GM12875 (cell line): ENCODE data around the gene TMEM271.

Source experiments
- H3K4me3 ChIP-seq: one replicate; pipeline ENCODE4 v1.5.1; 2011; ENCODE audit warnings: low read depth, low read length, control low read depth
- TF ChIP-seq, protein P1 (sequence below): IDR thresholded peaks from 2 replicates; pipeline ENCODE4 v1.5.1; 2011; ENCODE audit warnings: low read depth, mild to moderate bottlenecking, control low read depth, inconsistent platforms, low read length, moderate library complexity, borderline replicate concordance; ENCODE audit not compliant: insufficient read depth

TMEM271 gene

GRCh38 chr4:622071-622995 lies 46.2 kb upstream of the TMEM271 start:
- no peak overlapping the region for H3K4me3 ChIP-seq

GRCh38 chr4:621296-622070 lies 45.4 kb upstream of the TMEM271 start:
- TF ChIP-seq, protein P1, sequence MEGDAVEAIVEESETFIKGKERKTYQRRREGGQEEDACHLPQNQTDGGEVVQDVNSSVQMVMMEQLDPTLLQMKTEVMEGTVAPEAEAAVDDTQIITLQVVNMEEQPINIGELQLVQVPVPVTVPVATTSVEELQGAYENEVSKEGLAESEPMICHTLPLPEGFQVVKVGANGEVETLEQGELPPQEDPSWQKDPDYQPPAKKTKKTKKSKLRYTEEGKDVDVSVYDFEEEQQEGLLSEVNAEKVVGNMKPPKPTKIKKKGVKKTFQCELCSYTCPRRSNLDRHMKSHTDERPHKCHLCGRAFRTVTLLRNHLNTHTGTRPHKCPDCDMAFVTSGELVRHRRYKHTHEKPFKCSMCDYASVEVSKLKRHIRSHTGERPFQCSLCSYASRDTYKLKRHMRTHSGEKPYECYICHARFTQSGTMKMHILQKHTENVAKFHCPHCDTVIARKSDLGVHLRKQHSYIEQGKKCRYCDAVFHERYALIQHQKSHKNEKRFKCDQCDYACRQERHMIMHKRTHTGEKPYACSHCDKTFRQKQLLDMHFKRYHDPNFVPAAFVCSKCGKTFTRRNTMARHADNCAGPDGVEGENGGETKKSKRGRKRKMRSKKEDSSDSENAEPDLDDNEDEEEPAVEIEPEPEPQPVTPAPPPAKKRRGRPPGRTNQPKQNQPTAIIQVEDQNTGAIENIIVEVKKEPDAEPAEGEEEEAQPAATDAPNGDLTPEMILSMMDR = no peak
- H3K4me3 ChIP-seq = no peak overlapping the region

More at GRCh38 chr4:622071-622995, 46.2 kb upstream of the TMEM271 start:
- TF ChIP-seq, protein P1 = no peak

GRCh38 chr4:620851-621261 lies 44.8 kb upstream of the TMEM271 start:
- H3K4me3 ChIP-seq = no peak overlapping the region

DNA sequence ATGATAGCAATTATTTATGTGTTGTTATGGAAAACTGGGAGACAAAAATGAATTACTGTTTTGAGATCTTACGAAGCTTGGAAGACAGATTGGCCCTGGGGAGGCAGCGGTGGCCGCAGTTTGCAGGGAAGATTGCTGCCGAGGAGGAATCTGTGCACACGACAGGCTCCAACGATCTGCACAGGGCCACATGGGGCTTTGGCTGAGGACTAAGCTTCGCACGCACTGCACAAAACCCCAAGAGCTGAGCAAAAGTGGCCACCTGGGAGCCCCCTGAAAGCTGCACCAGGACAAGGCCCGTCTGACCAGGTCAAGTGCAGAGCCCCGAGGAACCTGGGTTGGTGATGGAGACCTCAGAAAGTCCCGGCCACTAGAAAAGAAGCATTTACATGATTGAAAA lies 44.1 kb upstream of the TMEM271 start:
- no peak overlapping the region for H3K4me3 ChIP-seq

More at GRCh38 chr4:620851-621261, 44.8 kb upstream of the TMEM271 start:
- TF ChIP-seq, protein P1 = no peak

GRCh38 chr4:617644-618641 lies 41.8 kb upstream of the TMEM271 start:
- TF ChIP-seq, protein P1 = no peak
- H3K4me3 ChIP-seq = no peak overlapping the region

More for the DNA sequence above, 44.1 kb upstream of the TMEM271 start:
- TF ChIP-seq, protein P1 = no peak

DNA sequence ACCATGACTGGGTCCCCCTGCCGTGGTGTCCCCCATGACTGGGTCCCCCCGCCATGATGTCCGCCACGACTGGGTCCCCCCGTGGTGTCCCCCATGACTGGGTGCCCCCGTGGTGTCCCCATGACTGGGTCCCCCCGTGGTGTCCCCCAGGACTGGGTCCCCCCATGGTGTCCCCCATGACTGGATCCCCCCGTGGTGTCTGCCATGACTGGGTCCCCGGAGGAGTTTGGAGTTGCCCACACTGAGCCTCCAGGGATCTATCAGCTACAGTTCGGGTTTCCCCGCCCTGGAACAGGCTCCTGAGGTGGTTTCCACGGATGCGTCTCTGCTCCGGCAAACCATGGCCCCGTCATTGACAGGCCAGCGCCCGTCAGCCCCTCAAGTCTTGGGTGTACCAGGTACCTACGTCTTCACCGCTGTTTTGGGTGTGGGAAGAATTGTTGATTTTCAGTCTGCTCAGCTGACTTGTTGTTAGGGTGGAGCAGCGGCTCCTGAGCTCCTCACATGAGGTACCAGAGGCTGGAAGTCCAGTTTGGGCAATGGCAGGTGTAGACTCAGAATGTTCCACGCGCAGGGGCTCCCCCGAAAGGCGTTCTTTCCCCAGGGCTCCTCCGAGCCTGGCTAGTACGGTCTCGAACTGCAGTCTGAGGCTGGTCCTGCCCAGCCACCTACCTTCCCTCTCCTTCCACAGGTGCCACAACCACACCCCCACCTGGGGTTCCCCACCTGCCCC lies 41.0 kb upstream of the TMEM271 start:
- no peak overlapping the region for H3K4me3 ChIP-seq
- TF ChIP-seq, protein P1 = no peak
